NCI-H748 treated with DMSO at 0.1 percent for 48 hours (cell line): ENCODE results near the gene TOP2B.

Experiments used
- DNase-seq: peaks from one replicate; lab custom pipeline; 2025; lab: John Stamatoyannopoulos, UW

TOP2B gene, protein sequence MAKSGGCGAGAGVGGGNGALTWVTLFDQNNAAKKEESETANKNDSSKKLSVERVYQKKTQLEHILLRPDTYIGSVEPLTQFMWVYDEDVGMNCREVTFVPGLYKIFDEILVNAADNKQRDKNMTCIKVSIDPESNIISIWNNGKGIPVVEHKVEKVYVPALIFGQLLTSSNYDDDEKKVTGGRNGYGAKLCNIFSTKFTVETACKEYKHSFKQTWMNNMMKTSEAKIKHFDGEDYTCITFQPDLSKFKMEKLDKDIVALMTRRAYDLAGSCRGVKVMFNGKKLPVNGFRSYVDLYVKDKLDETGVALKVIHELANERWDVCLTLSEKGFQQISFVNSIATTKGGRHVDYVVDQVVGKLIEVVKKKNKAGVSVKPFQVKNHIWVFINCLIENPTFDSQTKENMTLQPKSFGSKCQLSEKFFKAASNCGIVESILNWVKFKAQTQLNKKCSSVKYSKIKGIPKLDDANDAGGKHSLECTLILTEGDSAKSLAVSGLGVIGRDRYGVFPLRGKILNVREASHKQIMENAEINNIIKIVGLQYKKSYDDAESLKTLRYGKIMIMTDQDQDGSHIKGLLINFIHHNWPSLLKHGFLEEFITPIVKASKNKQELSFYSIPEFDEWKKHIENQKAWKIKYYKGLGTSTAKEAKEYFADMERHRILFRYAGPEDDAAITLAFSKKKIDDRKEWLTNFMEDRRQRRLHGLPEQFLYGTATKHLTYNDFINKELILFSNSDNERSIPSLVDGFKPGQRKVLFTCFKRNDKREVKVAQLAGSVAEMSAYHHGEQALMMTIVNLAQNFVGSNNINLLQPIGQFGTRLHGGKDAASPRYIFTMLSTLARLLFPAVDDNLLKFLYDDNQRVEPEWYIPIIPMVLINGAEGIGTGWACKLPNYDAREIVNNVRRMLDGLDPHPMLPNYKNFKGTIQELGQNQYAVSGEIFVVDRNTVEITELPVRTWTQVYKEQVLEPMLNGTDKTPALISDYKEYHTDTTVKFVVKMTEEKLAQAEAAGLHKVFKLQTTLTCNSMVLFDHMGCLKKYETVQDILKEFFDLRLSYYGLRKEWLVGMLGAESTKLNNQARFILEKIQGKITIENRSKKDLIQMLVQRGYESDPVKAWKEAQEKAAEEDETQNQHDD (N-terminal part only)

DNA sequence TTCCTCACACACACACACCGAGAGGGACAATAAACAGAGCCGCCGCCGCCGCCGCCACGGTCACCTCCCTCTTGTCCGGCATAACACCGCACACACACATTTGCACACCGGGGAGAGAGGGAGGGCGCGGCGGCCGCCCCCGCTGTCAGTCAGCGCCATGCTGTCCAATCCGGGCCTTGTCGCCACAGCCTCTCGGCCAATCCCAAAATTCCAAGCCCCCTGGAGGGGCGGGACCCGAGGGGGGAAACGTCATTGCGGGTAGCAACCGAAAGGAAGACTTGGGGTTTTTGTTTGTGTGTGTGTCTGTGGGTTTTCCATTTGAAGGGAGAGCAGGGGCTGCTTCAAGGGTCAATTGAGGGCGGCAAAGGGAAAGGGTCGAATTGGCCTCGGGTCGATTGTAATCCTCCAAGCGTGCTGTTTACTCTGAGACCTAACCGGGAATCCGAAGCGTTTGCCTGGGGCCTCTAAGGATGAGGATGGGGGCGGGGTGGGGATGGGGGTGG is at the start of gene TOP2B:
TSS of gene TOP2B (minus strand) at position 96 of the 503 bp plus-strand sequence. CDS start 610 bp downstream, outside the sequence.
- DNase-seq: peak; percentile 75

DNA sequence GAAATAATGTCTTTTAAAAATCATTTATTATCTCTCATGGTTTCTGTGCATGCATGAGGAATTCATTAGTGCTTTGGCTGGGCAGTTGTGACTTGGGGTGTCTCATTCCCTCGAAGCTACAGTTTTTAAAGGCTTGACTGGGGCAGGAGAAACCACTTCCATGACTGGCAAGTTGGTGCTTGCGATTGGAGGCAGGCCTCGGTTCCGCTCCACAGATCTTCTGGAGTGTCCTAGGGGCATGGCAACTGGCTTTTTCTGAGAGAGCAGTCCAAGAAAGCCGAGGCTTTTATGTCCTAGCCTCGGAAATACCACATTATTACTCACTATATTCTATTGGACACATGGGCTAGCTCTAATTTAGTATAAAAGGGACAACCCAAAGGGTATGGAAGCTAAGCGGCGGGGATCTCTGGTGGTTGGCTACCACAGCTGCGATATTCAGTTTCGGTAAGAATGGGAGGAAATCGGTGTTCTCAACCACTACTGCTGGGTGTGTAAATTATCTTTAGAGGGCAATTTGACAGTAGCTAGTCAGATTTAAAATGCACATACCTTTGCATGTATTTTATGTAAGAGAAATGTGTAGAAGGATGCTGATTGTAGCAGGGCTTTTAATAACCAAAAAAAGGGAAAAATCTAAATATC is 48.8 kb upstream of the TOP2B start:
- no peak for DNase-seq

DNA sequence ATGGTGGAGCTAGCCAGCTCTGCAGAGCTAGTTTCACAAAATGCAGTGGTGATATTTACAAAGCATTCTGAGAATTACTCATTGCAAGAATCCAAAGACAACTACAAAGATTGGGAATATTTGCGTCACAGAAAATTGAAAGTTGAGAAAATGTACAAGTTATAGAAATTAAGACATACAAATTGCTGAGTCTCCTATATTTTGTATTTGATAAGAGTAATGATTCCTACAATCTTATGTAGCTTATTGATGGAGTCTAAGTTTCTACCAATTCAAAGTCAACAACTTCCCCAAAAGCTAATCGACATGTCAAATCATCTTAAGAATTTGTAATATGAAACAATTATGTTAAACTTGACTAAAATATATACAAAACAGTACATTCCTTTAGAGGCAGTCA is 46.4 kb upstream of the TOP2B start:
- no peak for DNase-seq

DNA sequence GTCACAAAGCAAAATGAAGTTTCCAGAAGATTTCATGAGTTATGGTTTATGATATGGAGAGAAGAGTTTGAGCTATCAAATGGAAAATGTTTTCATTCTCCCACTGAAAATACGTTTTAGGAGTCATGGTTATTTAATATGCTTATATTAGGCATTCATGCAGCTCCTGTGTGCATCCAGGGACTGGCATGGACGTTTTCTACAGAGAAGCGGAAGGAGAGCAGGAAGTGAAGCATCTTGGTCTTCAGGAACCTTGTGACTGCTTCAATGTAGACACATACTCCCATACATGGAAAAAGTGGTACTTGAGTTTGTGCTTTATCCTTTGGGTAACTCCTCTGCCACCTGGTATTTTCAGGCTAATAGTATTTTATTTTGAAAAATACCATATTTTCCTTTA is 43.3 kb upstream of the TOP2B start:
- DNase-seq: no peak

DNA sequence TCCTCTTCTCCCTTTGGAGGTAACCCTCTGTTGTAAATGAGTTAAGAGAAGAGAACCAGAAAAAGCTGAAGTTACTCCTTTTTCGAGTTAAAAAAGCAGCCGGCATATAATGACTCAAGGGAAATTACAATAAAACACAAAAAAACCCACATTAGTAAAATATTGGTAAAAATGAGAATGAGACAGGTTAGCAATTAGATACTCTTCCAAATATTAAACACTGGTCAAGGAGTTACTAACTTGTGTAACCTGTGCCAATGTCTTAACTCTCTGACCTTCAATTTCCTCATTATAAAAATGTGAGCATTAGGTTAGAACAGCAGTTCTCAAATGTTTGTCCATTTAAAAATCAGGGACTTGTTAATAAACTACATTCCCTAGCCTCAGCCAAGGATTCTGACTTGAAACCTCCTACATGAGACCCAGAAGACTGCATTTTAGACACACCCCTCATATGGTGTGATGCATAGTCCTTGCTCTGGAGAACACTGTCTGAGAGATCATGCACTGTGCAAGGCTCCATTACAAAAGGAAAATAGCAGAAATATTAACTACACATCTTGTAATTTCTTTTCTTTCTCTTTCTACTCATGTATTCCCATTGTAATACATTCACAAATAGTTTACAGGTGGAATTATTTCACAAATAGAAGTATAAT is 42.7 kb upstream of the TOP2B start:
- no peak for DNase-seq

DNA sequence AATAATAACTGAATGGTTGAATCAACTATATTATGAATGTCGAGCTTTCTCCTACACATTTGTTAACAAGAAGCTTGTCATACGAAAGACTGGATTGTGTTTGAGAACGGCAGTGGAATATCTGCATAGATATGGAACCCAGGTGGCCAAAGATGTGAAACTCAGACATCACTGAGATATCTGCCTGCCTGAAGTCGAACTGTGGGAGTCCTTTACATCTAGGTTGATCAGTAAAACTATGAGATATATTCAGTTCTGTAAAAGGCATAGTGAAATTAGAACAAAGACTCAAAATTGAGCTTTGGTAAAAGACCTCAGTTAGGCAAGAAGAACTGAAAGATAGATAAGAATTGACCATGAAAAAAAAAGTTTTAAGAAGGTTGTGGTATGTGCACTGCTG is 41.5 kb upstream of the TOP2B start:
- no peak for DNase-seq

DNA sequence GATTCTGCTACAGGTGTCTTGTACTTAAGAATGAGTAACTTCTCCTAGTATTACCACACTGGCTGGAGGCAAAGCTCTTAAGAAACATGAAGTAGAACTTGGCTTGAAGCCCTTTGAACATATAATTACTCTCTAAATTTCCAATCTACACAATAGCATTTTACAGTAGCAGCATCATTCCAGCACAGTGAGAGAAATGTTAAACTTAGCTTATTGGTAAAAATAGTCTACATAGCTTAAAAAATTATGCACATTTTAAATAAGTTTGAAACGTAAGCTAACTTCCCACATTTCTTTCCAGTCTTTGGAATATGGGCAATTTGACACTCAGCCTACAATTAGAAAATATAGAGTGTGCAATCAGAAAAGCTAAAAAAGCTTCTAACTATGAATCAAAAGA is 32.8 kb upstream of the TOP2B start:
- DNase-seq: no peak

DNA sequence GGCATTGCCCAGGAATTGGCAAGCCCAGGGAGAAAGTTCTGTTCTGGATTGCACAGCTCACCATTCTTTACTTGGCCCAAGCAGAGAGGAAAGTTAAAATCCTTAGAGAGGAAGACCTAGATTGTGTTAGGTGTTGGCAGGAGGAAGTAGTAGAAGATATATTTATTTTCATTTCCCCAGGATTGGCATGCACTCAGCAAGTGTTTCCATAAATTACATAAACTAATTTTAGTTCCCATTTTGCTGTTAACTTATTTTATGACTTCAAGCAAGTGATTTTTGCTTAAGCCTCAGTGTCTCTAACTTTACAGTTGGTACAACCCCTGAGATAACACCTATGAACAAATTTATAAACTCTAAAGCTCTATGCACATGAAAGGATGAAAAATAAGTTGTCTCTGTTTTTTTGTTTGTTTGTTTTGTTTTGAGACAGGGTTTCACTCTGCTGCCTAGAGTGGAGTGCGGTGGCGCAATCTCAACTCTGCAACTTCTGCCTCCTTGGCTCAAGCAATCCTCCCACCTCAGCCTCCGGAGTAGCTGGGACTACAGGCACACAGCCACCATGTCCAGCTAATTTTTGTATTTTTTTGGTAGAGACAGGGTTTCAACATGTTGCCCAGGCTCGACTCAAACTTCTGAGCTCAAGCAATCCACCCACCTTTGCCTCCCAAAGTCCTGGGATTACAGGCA is 31.2 kb upstream of the TOP2B start:
- DNase-seq: no peak

DNA sequence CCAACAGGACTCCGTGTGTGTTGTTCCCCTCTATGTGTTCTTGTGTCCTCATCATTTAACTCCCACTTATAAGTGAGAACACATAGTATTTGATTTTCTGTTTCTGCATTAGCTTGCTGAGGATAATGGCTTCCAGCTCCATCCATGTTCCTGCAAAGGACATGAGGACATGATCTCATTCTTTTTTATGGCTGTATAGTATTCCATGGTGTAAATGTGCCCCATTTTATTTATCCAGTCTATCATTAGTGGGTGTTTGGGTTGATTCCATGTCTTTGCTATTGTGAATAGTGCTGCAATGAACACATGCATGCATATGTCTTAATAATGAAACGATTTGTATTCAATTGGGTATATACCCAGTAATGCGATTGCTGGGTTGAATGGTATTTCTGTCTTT is 28.5 kb upstream of the TOP2B start:
- DNase-seq: no peak

DNA sequence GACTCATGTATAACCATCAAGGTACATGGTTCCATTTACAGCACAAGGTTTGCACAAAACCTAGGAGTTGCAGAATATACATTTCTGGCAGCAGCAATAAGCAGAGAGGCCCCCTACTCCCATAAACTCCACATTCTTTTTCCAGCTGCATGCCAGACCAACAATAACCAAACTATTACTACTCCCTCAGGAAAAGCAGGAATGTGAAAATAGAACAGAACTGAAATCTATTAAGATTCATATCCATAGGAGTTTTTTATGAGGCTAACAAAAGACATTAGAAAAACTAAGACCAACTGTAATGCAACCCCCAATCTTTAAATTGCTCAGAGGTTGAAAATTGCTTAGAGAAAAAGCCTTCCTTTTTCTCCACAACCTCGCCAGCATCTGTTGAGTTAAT is 27.6 kb upstream of the TOP2B start:
- no peak for DNase-seq

DNA sequence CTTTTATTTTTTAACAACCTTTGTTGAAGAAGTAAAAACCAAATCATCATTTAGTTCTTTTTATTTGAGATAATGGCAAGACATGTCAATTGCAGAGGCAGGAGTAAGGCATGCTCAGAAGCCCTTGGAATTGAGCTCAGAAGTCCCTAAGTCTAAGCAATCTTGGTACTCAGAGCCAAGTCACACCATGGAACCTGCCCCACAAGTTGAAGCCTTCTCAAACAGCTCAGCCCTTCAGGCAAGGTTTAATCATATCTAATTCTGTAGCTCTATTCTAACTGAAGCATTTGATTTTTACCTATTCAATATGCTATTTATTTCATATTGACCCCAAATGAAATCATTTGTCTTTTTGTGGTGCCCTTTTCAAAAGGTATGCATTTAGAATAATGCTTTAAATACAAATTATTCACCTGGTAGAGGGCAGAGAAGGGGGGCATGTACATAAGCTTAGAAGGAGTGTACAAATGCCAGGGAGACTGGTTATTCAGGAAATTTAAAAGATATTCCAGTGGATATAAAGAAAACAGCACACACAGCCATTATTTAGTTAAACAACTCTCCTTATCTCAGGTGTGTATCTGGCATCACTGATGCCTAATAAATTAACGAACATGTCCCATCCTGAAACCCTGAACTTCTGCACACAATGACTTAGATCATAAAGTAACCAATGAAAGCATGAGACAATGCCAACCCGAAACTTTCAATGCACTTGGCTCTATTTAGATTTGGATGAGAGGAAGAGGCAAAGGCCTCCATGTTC is 26.2 kb upstream of the TOP2B start:
- DNase-seq: no peak

DNA sequence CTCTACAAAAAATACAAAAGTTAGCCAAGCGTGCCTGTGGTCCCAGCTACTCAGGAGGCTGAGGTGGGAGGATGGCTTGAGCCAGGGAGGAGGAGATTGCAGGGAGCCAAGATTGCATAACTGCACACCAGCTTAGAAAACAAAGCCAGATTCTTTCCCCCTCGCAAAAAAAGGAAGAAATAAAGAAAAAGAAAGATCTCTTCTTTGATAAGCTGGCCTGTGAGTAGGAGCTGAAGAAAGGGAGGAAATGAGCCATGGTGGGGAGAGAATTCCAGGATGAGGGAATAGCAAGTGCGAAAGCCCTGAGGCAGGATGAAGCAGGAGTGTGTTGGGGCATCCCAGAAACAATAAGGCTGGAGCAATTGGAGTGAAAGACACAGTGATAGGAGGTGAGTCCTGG is 24.5 kb upstream of the TOP2B start:
- DNase-seq: no peak

DNA sequence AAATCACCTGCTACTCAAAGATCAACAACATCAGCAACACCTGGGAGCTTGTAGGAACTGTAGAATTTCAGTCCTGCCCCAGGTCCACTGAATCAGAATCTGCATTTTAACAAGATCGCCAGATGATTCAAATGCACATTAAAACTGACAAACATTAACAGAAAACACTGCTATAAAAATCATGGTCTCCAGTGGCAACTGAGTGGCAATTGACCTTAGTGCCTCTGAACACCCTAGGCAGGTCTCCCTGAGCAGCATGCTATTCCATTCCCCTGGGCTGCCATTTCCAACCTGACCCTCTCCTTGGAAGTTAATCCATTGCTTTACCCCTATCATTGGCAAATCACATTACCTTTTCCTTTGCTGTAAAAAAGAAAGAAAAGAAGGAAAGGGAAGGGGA is 23.0 kb upstream of the TOP2B start:
- DNase-seq: no peak

DNA sequence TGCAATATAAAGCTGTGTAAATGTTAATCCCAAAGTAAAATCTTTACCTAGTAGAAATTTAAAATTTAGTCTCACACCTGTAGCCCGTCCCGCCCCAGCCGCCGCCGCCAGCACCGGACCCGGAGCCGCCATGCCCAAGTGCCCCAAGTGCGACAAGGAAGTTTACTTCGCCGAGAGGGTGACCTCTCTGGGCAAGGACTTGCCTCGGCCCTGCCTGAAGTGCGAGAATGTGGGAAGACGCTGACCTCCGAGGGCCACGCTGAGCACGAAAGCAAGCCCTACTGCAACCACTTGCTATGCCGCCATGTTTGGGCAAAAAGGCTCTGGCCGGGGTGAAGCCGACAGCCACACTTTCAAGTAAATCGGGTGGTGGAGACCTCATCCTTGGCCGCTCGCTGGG is 22.1 kb upstream of the TOP2B start:
- DNase-seq: no peak

DNA sequence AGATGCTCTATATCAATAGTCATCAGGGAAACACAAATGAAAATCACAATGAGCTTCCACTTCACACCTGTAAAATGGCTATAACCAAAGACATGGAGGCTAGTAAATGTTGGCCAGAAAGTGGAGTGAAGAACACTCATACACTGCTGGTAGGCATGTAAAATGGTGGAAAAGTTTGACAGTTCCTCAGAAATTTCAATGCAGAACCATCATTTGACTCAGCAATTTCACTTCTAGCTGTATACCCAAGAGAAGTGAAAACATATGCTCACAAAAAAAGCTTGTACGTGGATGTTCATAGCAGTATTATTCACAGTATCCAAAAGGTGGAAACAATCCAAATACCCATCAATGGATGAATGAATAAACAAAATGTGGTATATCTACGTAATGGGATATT is 19.2 kb upstream of the TOP2B start:
- DNase-seq: no peak

DNA sequence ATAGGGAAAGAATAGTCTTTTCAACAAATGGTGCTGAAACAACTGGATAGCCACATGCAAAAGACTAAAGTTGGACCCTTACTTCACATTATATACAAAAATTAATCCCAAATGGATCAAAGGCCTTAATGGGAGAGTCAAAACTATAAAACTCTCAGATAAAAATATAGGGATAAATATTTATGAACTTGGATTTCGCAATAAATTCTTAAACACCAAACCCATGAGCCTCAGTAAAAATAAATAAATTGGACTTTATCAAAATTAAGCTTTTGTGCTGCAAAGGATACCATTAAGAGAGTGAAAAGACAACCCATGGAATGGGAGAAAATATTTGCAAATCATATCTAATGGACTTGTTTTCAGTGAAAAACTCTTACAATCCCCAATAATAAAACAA is 18.7 kb upstream of the TOP2B start:
- DNase-seq: no peak

DNA sequence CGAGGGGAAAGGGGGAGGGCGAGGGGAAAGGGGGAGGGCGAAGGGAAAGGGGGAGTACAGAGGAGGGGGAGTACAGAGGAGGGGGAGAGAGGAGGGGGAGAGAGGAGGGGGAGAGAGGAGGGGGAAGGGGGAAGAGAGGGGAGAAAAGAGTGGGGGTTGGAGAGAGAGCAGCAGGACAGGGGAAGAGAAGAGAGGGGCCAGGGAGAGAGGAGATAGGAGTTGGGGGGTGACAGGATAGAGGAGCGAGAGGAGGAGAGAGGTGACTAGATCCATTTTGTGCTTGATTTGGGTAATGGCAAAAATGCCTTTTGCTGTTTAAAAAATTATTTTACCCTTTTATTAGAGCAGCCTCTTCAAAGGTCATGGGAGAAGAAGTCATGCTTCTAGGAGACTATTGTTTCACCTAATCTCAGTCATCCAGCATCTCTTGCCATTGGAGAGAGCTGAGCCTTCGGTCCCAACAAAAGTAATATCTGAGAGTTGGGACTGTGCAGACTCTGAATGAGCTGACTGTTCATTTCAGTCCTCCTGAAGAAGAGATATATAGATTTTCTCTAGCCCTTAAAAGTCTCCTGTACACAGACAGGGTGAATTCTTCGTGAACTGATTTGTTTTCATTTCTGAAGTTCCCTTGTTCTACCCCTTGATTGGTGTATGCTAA is 15.1 kb upstream of the TOP2B start:
- no peak for DNase-seq

DNA sequence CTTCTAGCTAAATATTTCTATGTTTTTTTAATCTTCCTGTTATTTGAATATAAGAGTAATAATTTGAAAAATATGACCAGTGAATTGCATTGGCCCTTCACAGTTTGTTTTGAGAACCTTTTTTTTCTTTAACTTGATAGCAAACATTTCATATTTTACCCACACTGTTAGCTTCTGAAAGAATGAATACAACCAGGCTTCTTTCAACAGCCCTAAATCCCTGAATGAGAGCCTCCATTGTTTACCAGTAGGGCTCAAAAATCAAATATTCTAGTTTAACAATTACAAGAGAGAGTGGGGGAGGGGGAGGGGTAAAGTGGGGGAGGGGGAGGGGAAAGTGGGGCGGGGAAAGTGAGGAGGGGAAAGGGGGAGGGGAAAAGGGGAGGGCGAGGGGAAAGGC is 14.5 kb upstream of the TOP2B start:
- DNase-seq: no peak

DNA sequence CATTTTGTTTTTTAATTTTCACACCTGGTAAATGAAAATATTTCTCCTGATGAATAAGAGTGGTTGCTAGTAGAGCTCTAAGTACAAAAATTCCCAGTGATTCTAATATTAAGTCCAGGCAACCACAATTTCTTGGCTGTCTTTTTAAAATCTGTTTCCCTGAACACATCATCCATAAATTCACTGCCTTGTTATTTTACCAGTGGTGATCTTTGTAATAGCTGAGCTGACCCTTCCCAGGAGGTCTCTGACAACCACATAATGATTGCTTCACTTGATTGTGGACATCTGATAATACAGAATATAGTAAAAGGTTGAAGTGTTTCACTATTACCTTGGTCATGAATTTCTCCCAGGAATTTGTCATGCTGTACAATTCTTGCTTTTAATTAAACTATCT is 13.9 kb upstream of the TOP2B start:
- no peak for DNase-seq

DNA sequence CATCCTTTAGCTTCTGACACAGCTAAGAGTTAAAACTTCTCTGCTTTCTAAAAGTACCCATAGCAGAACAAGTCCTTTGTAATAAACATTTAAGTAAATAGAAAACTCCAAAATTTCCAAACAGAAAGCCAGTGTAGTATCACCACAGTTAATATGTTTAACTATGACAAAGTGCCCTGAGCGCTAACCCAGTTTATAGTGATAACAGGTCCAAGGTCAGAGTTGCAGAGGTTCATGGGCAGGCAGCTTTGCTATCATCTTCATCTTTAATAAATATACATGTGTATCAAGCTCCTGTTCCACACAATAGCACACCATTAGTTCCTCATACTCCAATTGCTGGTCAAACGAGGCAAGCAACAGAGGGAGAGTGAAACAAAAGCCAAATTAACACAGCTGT is 12.4 kb upstream of the TOP2B start:
- no peak for DNase-seq
